Thyroid gland (tissue), 4 donors: ENCODE results near the gene SYNJ2.

Source experiments
- POLR2A ChIP-seq, 2 donors: fragments of 450-650 bp; IDR thresholded peaks; one replicate each; pipeline ENCODE4 v1.6.1; 2017; ENCODE audit warnings: antibody characterized with exemption in 2 of 2, mild to moderate bottlenecking in 2 of 2, moderate library complexity in 1 of 2
- TF ChIP-seq, protein P1 (sequence below), 6 experiments: fragments of 200-600 bp in 3 of 6; fragments of 450-650 bp in 3 of 6; sonication (generic) in 3 of 6; IDR thresholded peaks; one replicate each; pipeline ENCODE4 v1.5.1; 2016 to 2019; ENCODE audit warnings: antibody characterized with exemption in 6 of 6, mild to moderate bottlenecking in 2 of 6, inconsistent platforms in 1 of 6, moderate library complexity in 1 of 6

DNA sequence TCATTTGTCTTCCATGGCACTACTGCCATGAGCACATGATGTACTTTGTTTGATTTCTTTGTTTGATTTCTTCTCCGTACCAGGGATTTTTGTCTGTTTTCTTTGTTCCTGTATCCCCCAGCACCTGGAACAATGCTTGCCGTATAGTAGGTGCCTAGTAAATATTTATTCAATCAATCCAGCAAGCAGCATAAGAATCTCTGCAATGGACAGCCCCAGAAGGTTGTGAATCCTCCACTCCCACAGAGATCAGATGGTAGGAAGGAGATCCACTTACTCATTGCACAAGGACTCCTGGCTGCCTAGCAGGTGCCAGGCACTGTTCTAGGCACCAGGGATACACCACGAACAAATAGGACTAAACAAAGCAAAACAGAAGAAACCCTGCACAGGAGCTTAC, 6.7 kb upstream of the SYNJ2 start:
- TF ChIP-seq, protein P1, sequence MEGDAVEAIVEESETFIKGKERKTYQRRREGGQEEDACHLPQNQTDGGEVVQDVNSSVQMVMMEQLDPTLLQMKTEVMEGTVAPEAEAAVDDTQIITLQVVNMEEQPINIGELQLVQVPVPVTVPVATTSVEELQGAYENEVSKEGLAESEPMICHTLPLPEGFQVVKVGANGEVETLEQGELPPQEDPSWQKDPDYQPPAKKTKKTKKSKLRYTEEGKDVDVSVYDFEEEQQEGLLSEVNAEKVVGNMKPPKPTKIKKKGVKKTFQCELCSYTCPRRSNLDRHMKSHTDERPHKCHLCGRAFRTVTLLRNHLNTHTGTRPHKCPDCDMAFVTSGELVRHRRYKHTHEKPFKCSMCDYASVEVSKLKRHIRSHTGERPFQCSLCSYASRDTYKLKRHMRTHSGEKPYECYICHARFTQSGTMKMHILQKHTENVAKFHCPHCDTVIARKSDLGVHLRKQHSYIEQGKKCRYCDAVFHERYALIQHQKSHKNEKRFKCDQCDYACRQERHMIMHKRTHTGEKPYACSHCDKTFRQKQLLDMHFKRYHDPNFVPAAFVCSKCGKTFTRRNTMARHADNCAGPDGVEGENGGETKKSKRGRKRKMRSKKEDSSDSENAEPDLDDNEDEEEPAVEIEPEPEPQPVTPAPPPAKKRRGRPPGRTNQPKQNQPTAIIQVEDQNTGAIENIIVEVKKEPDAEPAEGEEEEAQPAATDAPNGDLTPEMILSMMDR (IDR thresholded peaks at IDR 0.05), result no peak
- no peak for TF ChIP-seq POLR2A (IDR thresholded peaks at IDR 0.05)
